ENCODE measurements around the gene KCNJ6. TPM values are rescaled to one million over a fixed set of nuclear protein-coding genes. Genes with fewer than 3 reads are reported as not detected.
A peak's percentile ranks its signal among the peaks of the same experiment; 100 is the strongest.

Gene KCNJ6
- total RNA-seq, 1 experiment from 2014 or later = 1.2 TPM

DNA sequence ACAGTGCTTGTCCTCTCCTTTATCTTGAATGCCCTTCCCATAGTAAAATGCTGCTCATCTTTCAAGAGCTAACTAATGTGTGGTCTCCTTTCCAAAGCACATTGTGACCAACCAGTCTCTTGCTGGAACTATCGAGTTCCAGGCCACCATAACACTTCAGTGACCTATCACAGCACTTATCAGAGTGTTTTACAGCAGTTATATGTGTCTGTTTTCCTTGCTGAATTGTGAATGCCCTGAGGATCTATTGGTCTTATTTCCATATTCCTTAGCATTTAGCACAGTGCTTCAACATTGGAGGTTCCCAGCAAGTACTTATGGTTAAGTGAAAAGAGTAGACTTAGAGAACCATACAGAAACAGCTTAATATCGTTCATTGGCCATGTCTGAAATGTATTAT, 285.4 kb downstream of the KCNJ6 start:
- no CpG with 5 or more reads among the region's 2 CpGs for WGBS (ENCODE audit: extremely low coverage, insufficient read length, low lambda C conversion rate)
- no peaks in the 10 kb centered on the region for H3K9me3 ChIP-seq (ENCODE audit: control insufficient read depth, low read depth, low read length)
- no peaks in the 10 kb centered on the region for H4K20me1 ChIP-seq (ENCODE audit: control insufficient read depth, insufficient read depth, insufficient read length)
- H3T11ph ChIP-seq (ENCODE audit: low read length) = no peak overlapping the region
- H3K79me2 ChIP-seq (ENCODE audit: insufficient read depth, low read length) = no peaks in the 10 kb centered on the region
- H3K56ac ChIP-seq (ENCODE audit: insufficient read length, low read depth, low read length) = no peak overlapping the region
- H3K4ac ChIP-seq (ENCODE audit: low read depth, low read length) = no peak overlapping the region
- no peak overlapping the region for H3K23ac ChIP-seq (ENCODE audit: insufficient read length, low read depth, low read length)
- no peaks in the 10 kb centered on the region for H3K79me1 ChIP-seq (ENCODE audit: insufficient read depth, low read depth, low read length, poor library complexity, severe bottlenecking)
- no peak overlapping the region for H2BK20ac ChIP-seq (ENCODE audit: low read depth, low read length, poor library complexity, severe bottlenecking)
- TF ChIP-seq, protein P1, sequence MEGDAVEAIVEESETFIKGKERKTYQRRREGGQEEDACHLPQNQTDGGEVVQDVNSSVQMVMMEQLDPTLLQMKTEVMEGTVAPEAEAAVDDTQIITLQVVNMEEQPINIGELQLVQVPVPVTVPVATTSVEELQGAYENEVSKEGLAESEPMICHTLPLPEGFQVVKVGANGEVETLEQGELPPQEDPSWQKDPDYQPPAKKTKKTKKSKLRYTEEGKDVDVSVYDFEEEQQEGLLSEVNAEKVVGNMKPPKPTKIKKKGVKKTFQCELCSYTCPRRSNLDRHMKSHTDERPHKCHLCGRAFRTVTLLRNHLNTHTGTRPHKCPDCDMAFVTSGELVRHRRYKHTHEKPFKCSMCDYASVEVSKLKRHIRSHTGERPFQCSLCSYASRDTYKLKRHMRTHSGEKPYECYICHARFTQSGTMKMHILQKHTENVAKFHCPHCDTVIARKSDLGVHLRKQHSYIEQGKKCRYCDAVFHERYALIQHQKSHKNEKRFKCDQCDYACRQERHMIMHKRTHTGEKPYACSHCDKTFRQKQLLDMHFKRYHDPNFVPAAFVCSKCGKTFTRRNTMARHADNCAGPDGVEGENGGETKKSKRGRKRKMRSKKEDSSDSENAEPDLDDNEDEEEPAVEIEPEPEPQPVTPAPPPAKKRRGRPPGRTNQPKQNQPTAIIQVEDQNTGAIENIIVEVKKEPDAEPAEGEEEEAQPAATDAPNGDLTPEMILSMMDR (conservative IDR thresholded peaks at IDR 0.05) = no peak
- Mint-ChIP-seq H3K9me3 (peaks cover 25 to 29% of the 10 kb centered on the region in 2 experiments), H3K27me3 (ENCODE audit: low read depth) (no peaks in the 10 kb centered on the region; the same call in 1 of the 2 replicates), H3K4me3 (no peak overlapping the region), H3K4me1 (peaks cover 37 to 41% of the 10 kb centered on the region in 2 experiments), H3K27ac (peak overlapping the region in 2 of 3 experiments; percentile 8 to 97; a peak in 2 of 7 replicates), H3K36me3 (ENCODE audit: insufficient read depth in 1 of 3, low read depth in 3 of 3) (peaks cover 6 to 44% (median 18%) of the 10 kb centered on the region in 3 experiments; a peak in 6 of 7 replicates)
- H2AFZ ChIP-seq (ENCODE audit: low read length) = no peak overlapping the region
- no peak overlapping the region for H3K14ac ChIP-seq (ENCODE audit: insufficient read depth, low read length)
- H3K4me2 ChIP-seq (ENCODE audit: insufficient read depth, insufficient read length, low read length) = no peak overlapping the region
- no peak overlapping the region for H2BK15ac ChIP-seq (ENCODE audit: low read depth, low read length)
- H4K91ac ChIP-seq (ENCODE audit: insufficient read length, low read depth, low read length) = no peak overlapping the region
- H2BK5ac ChIP-seq (ENCODE audit: insufficient read length, low read length) = no peak overlapping the region
- H4K8ac ChIP-seq (replicated peaks; ENCODE audit: insufficient read length, low read depth, low read length) = no peak overlapping the region
- H2BK120ac ChIP-seq (ENCODE audit: low read depth, low read length, poor library complexity, severe bottlenecking) = no peak overlapping the region
- H3K4me1 ChIP-seq (ENCODE audit: insufficient read depth, low read length) = peaks cover 6% of the 10 kb centered on the region; the same call in 1 of the 2 replicates
- H2AK5ac ChIP-seq (ENCODE audit: insufficient read length, low read length) = no peak overlapping the region
- no peak overlapping the region for H4K5ac ChIP-seq (ENCODE audit: insufficient read length, low read depth, low read length)
- no peak overlapping the region for H3K27ac ChIP-seq (ENCODE audit: insufficient read length, low read depth, low read length)
- no peak overlapping the region for H3K18ac ChIP-seq (ENCODE audit: insufficient read length, low read depth, low read length)
- no peak overlapping the region for H3K9ac ChIP-seq (ENCODE audit: extremely low read depth, insufficient read length, low read length)
- no peak overlapping the region for H2BK12ac ChIP-seq (ENCODE audit: insufficient read length, low read depth, low read length)
- no peaks in the 10 kb centered on the region for H3K27me3 ChIP-seq (ENCODE audit: insufficient read depth, low read length)
- no peak for DNase-seq
- H3K23me2 ChIP-seq (ENCODE audit: insufficient read length, low read depth, low read length, poor library complexity, severe bottlenecking) = no peaks in the 10 kb centered on the region

All from H9 (cell line).